Progenitor cell of endocrine pancreas (in vitro differentiated cells): ENCODE measurements around the gene RPP14. TPM values are rescaled to one million over a fixed set of nuclear protein-coding genes. Genes with fewer than 3 reads are reported as not detected.

ENCODE experiments used
- DNase-seq: peaks from one replicate; pipeline ENCODE4 v3.0.0; 2021; ENCODE audit warnings: low spot score; ENCODE audit not compliant: unreplicated experiment
- H3K27ac Mint-ChIP-seq: 2 replicates; pipeline ENCODE4 v1.8.0; 2021; ENCODE audit warnings: mild to moderate bottlenecking, moderate library complexity, mixed read lengths
- H3K27me3 Mint-ChIP-seq: 2 replicates; pipeline ENCODE4 v1.8.0; 2021; ENCODE audit warnings: mixed read lengths
- H3K36me3 Mint-ChIP-seq: 2 replicates; pipeline ENCODE4 v1.8.0; 2022; ENCODE audit warnings: mixed read lengths; ENCODE audit not compliant: insufficient read depth
- H3K4me1 Mint-ChIP-seq: 2 replicates; pipeline ENCODE4 v1.8.0; 2021; ENCODE audit warnings: low read depth, mixed read lengths
- H3K4me3 Mint-ChIP-seq: 2 replicates; pipeline ENCODE4 v1.8.0; 2021; ENCODE audit warnings: low read depth, mild to moderate bottlenecking, moderate library complexity, mixed read lengths
- H3K9me3 Mint-ChIP-seq: 2 replicates; pipeline ENCODE4 v1.8.0; 2021; ENCODE audit warnings: low read depth, mixed read lengths
- CTCF ChIP-seq: fragments of 200-600 bp; sonication (generic); IDR thresholded peaks from one replicate; pipeline ENCODE4 v1.5.0; 2021; ENCODE audit warnings: antibody characterized with exemption, mild to moderate bottlenecking; ENCODE audit not compliant: unreplicated experiment
- total RNA-seq: library from RNA; stranded (reverse); gene quantifications from 2 replicates; pipeline ENCODE4 v1.2.1, GENCODE V29; 2021

RPP14 gene
- total RNA-seq, 1 donor from 2014 or later, result 26.0 TPM

DNA sequence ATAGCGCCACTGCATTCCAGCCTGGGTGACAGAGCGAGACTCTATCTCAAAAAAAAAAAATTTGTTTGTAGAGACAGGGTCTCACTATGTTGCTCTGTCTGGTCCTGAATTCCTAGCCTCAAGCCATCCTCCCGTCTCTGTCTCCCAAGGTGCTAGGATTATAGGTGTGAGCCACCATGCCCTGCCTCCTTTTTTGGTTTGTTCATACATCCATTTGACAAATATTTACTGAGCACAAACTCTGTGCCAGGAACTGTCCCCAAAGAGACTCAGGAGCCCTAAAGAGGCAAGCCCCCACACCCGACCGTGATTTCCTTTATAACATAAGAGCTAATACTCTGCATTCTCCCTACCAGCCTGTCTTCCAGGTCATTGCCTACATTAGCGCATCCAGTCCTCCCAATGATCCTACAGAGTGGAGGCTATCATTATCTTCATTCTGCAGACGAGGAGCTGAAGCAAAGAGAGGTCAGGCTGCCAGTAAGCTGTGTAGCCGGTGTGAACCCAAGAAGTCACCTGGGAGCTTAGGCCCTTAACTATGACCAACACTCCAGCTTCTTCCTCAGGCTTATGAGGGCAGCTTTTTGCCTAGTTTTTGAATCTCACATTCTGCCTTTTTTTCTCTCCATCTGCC is 20.3 kb downstream of the RPP14 start:
- H3K27me3 Mint-ChIP-seq, result peaks cover 7% of the 10 kb centered on the region

DNA sequence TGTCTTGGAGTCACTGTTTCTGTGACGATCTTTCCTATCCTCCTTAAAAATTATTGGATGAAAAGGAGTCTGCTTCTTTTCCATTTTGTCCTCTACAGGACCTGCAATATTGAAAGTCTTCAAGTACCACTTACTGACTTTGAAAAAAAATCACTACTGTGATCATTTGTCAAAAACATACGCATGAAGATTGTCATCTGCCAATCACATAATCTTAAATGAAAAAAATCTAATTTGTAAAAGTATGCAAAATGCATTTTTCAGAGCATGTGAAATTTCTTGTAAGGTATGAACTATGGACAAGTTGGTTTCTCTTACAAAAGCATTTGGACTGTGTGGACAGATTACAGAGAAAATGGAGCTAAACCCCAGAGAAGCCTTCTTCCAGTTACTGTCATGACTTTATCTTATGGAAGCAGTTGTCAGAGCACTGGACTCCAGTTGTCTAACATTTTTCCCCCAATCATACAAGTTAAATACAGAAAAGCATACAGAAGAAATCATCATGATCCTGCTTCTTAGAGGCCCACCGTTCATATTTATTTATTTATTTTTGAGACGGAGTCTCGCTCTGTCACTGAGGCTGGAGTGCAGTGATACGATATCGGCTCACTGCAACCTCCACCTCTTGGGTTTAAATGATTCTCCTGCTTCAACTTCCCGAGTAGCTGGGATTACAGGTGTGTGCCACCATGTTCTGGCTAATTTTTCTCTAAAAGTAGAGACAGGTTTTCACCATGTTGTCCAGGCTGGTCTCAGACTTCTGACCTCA is 23.3 kb downstream of the RPP14 start:
- peaks cover 11% of the 10 kb centered on the region for H3K27me3 Mint-ChIP-seq
- H3K27ac Mint-ChIP-seq, result no peak overlapping the region
- H3K4me3 Mint-ChIP-seq, result no peak overlapping the region
- H3K36me3 Mint-ChIP-seq, result no peaks in the 10 kb centered on the region
- H3K9me3 Mint-ChIP-seq, result no peaks in the 10 kb centered on the region
- no peak for TF ChIP-seq CTCF
- no peak for DNase-seq
- peaks cover 22% of the 10 kb centered on the region for H3K4me1 Mint-ChIP-seq

More for the DNA sequence above, 20.3 kb downstream of the RPP14 start:
- no peak for TF ChIP-seq CTCF
- H3K4me3 Mint-ChIP-seq, result no peak overlapping the region
- H3K9me3 Mint-ChIP-seq, result no peaks in the 10 kb centered on the region
- no peak for DNase-seq
- no peaks in the 10 kb centered on the region for H3K36me3 Mint-ChIP-seq
- H3K4me1 Mint-ChIP-seq, result peaks cover 29% of the 10 kb centered on the region
- H3K27ac Mint-ChIP-seq, result peak overlapping the region; percentile 52

- Mint-ChIP-seq H3K36me3 (no peaks in the 10 kb centered on the region), H3K27ac (no peak overlapping the region), H3K9me3 (no peaks in the 10 kb centered on the region), H3K4me3 (no peak overlapping the region), H3K27me3 (peaks cover 11% of the 10 kb centered on the region), H3K4me1 (peaks cover 23% of the 10 kb centered on the region)
- TF ChIP-seq CTCF, result no peak
- DNase-seq, result no peak
Observed at GRCh38 chr3:58329922-58330413, 23.9 kb downstream of the RPP14 start.

- DNase-seq, result no peak
- no peaks in the 10 kb centered on the region for H3K36me3 Mint-ChIP-seq
- no peak overlapping the region for H3K27ac Mint-ChIP-seq
- H3K27me3 Mint-ChIP-seq, result peaks cover 11% of the 10 kb centered on the region
- H3K4me1 Mint-ChIP-seq, result peaks cover 11% of the 10 kb centered on the region
- TF ChIP-seq CTCF, result no peak
- H3K4me3 Mint-ChIP-seq, result peak overlapping the region; percentile 67
- H3K9me3 Mint-ChIP-seq, result no peaks in the 10 kb centered on the region
Observed at GRCh38 chr3:58331593-58332152, 25.6 kb downstream of the RPP14 start.

GRCh38 chr3:58332575-58333188 is 26.6 kb downstream of the RPP14 start, which contains the start of gene PXK:
PXK (plus strand) TSS chr3:58332892; CDS start chr3:58332989, 97 bp downstream.
- Mint-ChIP-seq H3K4me3 (peak within 1 kb of the TSS; percentile 94), H3K4me1 (peaks cover 11% of the 10 kb centered on the region), H3K9me3 (no peaks in the 10 kb centered on the region), H3K27me3 (peaks cover 11% of the 10 kb centered on the region), H3K36me3 (no peaks in the 10 kb centered on the region), H3K27ac (peak within 1 kb of the TSS; percentile 86)
- DNase-seq, result peak; percentile 58
- peak; percentile 17 for TF ChIP-seq CTCF
